ENCODE measurements around the gene COL27A1. TPM values are rescaled to one million over a fixed set of nuclear protein-coding genes. Genes with fewer than 3 reads are reported as not detected.

COL27A1 gene
- total and polyA plus RNA-seq, 12 donors: 3.0 to 99.8 (median 11.9) TPM

DNA sequence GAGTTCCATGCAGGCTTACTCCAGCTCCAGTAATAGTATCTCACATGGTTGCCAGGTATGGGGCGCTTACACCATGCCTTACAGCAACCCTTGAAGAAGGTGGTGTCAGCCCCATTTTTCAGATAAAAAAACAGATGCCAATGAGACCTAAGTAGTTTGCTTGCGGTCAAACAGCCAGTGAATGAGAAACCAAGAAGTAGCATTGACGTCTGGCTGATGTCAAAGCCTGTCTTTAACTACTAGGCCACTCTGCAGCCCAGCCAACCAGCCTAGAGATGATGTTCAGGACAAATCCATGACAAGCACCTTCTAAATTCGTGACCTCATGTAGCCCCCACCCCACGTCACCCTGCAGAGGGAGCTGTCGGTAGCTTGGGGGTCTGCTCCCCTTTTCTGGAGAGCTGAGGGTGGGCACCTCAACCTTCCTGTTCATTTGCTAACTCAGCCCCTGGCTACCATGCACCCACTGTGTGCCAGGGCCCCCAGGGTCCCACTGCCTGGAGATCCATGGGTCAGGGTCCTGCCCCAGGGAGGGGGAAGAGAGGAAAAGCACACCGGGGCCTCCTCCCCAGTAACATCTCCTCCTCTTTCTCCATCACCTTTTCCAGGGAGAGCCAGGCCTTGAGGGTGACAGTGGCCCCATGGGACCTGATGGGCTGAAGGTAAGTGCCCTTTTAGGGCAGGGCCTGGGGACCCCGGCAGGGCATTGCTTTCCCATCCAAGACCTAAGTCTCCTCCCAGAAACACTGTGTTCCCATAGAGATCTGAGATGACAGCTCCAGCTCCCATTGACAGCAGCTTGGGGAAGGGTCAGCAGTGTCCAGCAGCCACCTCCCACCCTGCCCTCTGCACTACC, 115.0 kb downstream of the COL27A1 start:
- TF ChIP-seq POLR2A (IDR thresholded peaks at IDR 0.05): no peak
- TF ChIP-seq, protein P1, sequence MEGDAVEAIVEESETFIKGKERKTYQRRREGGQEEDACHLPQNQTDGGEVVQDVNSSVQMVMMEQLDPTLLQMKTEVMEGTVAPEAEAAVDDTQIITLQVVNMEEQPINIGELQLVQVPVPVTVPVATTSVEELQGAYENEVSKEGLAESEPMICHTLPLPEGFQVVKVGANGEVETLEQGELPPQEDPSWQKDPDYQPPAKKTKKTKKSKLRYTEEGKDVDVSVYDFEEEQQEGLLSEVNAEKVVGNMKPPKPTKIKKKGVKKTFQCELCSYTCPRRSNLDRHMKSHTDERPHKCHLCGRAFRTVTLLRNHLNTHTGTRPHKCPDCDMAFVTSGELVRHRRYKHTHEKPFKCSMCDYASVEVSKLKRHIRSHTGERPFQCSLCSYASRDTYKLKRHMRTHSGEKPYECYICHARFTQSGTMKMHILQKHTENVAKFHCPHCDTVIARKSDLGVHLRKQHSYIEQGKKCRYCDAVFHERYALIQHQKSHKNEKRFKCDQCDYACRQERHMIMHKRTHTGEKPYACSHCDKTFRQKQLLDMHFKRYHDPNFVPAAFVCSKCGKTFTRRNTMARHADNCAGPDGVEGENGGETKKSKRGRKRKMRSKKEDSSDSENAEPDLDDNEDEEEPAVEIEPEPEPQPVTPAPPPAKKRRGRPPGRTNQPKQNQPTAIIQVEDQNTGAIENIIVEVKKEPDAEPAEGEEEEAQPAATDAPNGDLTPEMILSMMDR (IDR thresholded peaks at IDR 0.05): no peak
- H3K36me3 ChIP-seq (replicated peaks in 1 of 2): no peaks in the 10 kb centered on the region
- no peaks in the 10 kb centered on the region for H3K27me3 ChIP-seq
- H3K27ac ChIP-seq: no peak overlapping the region
- no peak overlapping the region for H3K4me3 ChIP-seq
- intact Hi-C loops (cut with DNase I): loop anchor here (5.0 kb wide), 1 partner anchor 118 kb away; no protein-coding TSS in a partner anchor
- 72 to 87% (median 81%) methylated on average over 4 to 8 of the region's 8 CpGs for WGBS, 4 donors
- no peaks in the 10 kb centered on the region for H3K9me3 ChIP-seq (replicated peaks in 1 of 3)
- no peaks in the 10 kb centered on the region for H3K4me1 ChIP-seq (replicated peaks in 1 of 2)
- no peak for DNase-seq

DNA sequence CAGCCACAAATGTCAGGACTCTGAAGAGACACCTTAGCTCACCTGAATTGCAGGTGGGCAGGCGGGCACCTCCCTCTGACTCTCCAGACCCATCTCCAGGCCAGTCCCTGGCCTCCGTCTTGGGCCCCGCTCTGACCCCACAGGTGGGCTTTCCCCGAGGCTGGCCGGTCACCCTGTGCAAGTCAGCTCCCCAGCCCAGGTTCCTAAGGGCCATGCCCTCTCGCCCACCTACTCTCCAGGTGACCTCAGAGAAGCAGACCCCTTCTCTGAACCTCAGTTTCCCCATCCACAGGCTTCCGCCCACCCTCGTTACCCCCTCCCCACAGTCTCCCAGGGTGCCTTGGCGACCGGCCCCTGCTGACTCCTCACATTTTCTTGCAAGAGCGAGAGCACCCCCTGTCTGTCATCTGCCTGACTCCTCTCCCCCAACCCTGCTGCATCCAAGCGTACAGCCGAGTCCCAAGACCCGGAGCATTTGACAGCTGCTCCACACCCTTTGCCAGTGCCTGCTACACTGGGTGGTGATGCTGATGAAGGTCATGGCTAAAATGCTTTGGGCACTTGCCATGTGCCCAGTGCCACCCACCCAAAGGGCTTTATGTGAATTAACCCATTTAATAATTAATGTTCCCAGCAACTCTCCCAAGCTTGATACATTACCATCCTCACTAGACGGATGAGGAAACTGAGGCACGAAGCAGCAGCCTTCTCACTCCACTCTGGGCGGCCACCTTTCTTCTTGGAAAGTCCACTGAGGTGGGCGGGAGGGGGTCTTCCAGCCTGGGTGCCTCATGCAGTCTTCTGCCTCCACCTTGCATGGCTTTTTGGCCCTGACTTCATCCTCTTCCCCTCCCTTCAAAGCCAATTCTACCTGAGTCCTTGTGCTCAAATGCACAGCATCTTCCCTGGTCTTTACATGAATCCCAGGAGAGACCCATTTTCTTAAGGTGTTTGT, 116.5 kb downstream of the COL27A1 start:
- H3K9me3 ChIP-seq (replicated peaks in 1 of 3): no peaks in the 10 kb centered on the region
- 43 to 74% (median 59%) methylated on average over 17 to 18 of the region's 18 CpGs for WGBS, 4 donors
- no peak overlapping the region for H3K27ac ChIP-seq
- H3K36me3 ChIP-seq (replicated peaks in 1 of 2): no peaks in the 10 kb centered on the region
- TF ChIP-seq, protein P1 (IDR thresholded peaks at IDR 0.05): peak; percentile 23 to 74 (median 46)
- no peak for TF ChIP-seq POLR2A (IDR thresholded peaks at IDR 0.05)
- H3K27me3 ChIP-seq: no peaks in the 10 kb centered on the region
- H3K4me1 ChIP-seq (replicated peaks in 1 of 2): no peaks in the 10 kb centered on the region
- DNase-seq: peak in 6 of 7 donors; percentile 47 to 73 (median 60)
- H3K4me3 ChIP-seq: no peak overlapping the region
- intact Hi-C loops (cut with DNase I): loop anchor here (5.0 kb wide), 1 partner anchor 120 kb away; no protein-coding TSS in a partner anchor

DNA sequence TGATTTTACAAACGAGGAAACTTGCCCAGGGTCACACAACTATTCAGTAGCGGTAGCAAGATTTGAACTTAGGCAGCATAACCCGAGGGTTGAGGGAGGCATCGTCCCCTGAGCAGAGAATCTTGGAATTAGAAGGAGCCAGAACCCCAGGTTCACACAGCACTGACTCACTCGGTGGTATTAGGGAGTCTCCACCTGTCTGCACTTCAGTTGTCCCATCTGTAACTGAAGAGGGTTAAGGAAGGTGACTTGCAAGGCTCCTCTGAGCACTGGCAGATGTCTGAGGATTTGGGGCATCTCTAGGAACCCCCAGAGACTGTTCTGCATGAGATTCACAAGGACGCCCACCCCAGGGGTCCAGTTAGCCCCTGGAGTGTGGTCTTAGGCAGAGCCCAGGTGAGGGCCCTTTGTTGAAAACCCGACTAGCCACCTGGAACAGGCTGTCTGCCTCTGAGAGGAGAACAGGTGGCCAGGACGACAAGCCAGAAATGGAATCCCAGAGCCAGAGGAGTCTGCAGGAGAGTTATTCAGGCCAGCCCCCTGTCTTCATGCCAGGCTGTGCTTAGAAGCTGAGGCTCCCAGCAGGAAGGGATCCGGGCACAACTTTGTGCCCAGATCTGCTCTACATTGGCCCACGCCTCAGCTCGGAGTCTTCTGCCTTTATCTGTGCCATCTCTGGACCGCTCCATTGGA, 117.5 kb downstream of the COL27A1 start:
- no peaks in the 10 kb centered on the region for H3K36me3 ChIP-seq (replicated peaks in 1 of 2)

More for the DNA sequence above, 117.5 kb downstream of the COL27A1 start:
- DNase-seq: peak in 1 of 7 donors; percentile 2
- Histone ChIP-seq H3K27me3 (no peaks in the 10 kb centered on the region), H3K4me1 (replicated peaks in 1 of 2) (no peaks in the 10 kb centered on the region), H3K4me3 (no peak overlapping the region), H3K27ac (no peak overlapping the region), H3K9me3 (replicated peaks in 1 of 3) (no peaks in the 10 kb centered on the region)
- 71 to 82% (median 78%) methylated on average over 9 to 12 of the region's 12 CpGs for WGBS, 4 donors
- TF ChIP-seq, protein P1 (IDR thresholded peaks at IDR 0.05): no peak
- TF ChIP-seq POLR2A (IDR thresholded peaks at IDR 0.05): no peak
- intact Hi-C loops (cut with DNase I): loop anchor here (5.0 kb wide), 1 partner anchor 121 kb away; no protein-coding TSS in a partner anchor

Measured in adrenal gland (tissue), 12 donors.